WTC11 (cell line): ENCODE data around the gene GSTM1. TPM values are rescaled to one million over a fixed set of nuclear protein-coding genes. Genes with fewer than 3 reads are reported as not detected.
"Not testable (repeated sequence)": the region's sequence is repeated elsewhere in the genome, so short reads cannot be mapped to it uniquely, and the experiment has no call there.

ENCODE experiments used
- ATAC-seq: fragments of 200-7000 bp; cut with Tn5 transposase; 2 replicates; pipeline ENCODE4 v1.10.0; 2021; ENCODE audit warnings: mild to moderate bottlenecking, moderate library complexity
- CTCF ChIA-PET: fragments of 300-600 bp; sonication (Branson Sonifier 250); formaldehyde crosslinking; loops from one replicate; lab custom pipeline; 2021; ENCODE audit warnings: antibody characterized with exemption; lab: Charles Lee
- POLR2A ChIA-PET: fragments of 350-600 bp; sonication (Branson Sonifier 250); formaldehyde crosslinking; loops from one replicate; lab custom pipeline; 2021; ENCODE audit warnings: antibody characterized with exemption; lab: Charles Lee
- DNase-seq: peaks from one replicate; pipeline ENCODE4 v3.0.0; 2021; ENCODE audit warnings: low spot score
- H3K27ac Mint-ChIP-seq: 2 replicates; pipeline ENCODE4 v1.8.0; 2021; ENCODE audit warnings: mixed read lengths
- H3K27me3 Mint-ChIP-seq: 2 replicates; pipeline ENCODE4 v1.8.0; 2021; ENCODE audit warnings: low read depth, mild to moderate bottlenecking, moderate library complexity, mixed read lengths
- H3K36me3 Mint-ChIP-seq: 2 replicates; pipeline ENCODE4 v1.8.0; 2021; ENCODE audit warnings: mixed read lengths
- H3K4me1 Mint-ChIP-seq: 2 replicates; pipeline ENCODE4 v1.8.0; 2022; ENCODE audit warnings: mixed read lengths
- H3K4me3 Mint-ChIP-seq: 2 replicates; pipeline ENCODE4 v1.8.0; 2021; ENCODE audit warnings: mild to moderate bottlenecking, moderate library complexity, mixed read lengths
- H3K9me3 Mint-ChIP-seq: 2 replicates; pipeline ENCODE4 v1.8.0; 2021; ENCODE audit warnings: mixed read lengths
- ATF1 ChIP-seq: sonication (generic); formaldehyde crosslinking; IDR thresholded peaks from 2 replicates; pipeline ENCODE4 v1.8.1; 2023; ENCODE audit warnings: mild to moderate bottlenecking, moderate library complexity, missing genetic modification reagents
- ESRRA ChIP-seq: sonication (generic); formaldehyde crosslinking; IDR thresholded peaks from 2 replicates; pipeline ENCODE4 v1.8.1; 2022; ENCODE audit warnings: mild to moderate bottlenecking, missing genetic modification reagents, borderline replicate concordance
- ETV6 ChIP-seq: sonication (generic); formaldehyde crosslinking; IDR thresholded peaks from 2 replicates; pipeline ENCODE4 v1.8.1; 2022; ENCODE audit warnings: mild to moderate bottlenecking, missing genetic modification reagents
- FOXJ3 ChIP-seq: sonication (generic); formaldehyde crosslinking; IDR thresholded peaks from 2 replicates; pipeline ENCODE4 v1.9.0; 2021; ENCODE audit warnings: missing genetic modification reagents, mild to moderate bottlenecking, borderline replicate concordance
- NR1H2 ChIP-seq: sonication (generic); formaldehyde crosslinking; IDR thresholded peaks from 2 replicates; pipeline ENCODE4 v1.9.0; 2021; ENCODE audit warnings: mild to moderate bottlenecking, moderate library complexity, missing genetic modification reagents
- PRRX2 ChIP-seq: fragments of 250-450 bp; sonication (Bioruptor Pico); IDR thresholded peaks from 2 replicates; pipeline ENCODE4 v1.8.0; 2021; ENCODE audit warnings: mild to moderate bottlenecking
- RELA ChIP-seq: sonication (generic); formaldehyde crosslinking; IDR thresholded peaks from 2 replicates; pipeline ENCODE4 v1.8.1; 2022; ENCODE audit warnings: missing genetic modification reagents, mild to moderate bottlenecking, borderline replicate concordance
- TEAD4 ChIP-seq: sonication (generic); formaldehyde crosslinking; IDR thresholded peaks from 2 replicates; pipeline ENCODE4 v1.8.0; 2022; ENCODE audit warnings: mild to moderate bottlenecking, missing genetic modification reagents
- ZNF138 ChIP-seq: sonication (generic); formaldehyde crosslinking; conservative IDR thresholded peaks from 2 replicates; pipeline ENCODE4 v1.8.1; 2022; ENCODE audit warnings: mild to moderate bottlenecking, moderate library complexity, missing genetic modification reagents
- total RNA-seq: library from RNA; stranded (reverse); gene quantifications from 3 replicates; pipeline ENCODE4 v1.2.3, GENCODE V29; 2021
- TF ChIP-seq, protein P1 (sequence below): fragments of 250-450 bp; sonication (Bioruptor Pico); IDR thresholded peaks from 2 replicates; pipeline ENCODE4 v1.8.0; 2021; ENCODE audit warnings: mild to moderate bottlenecking
- TF ChIP-seq, protein P2 (sequence below): sonication (generic); formaldehyde crosslinking; IDR thresholded peaks from 2 replicates; pipeline ENCODE4 v1.8.0; 2022; ENCODE audit warnings: mild to moderate bottlenecking, missing genetic modification reagents
- TF ChIP-seq, protein P3 (sequence below): sonication (generic); formaldehyde crosslinking; IDR thresholded peaks from 2 replicates; pipeline ENCODE4 v1.8.0; 2023; ENCODE audit warnings: missing genetic modification reagents, mild to moderate bottlenecking, borderline replicate concordance
- TF ChIP-seq, protein P4 (sequence below): sonication (generic); formaldehyde crosslinking; IDR thresholded peaks from 2 replicates; pipeline ENCODE4 v1.8.1; 2023; ENCODE audit warnings: mild to moderate bottlenecking, missing genetic modification reagents
- TF ChIP-seq, protein P5 (sequence below): fragments of 250-450 bp; sonication (Bioruptor Pico); IDR thresholded peaks from 2 replicates; pipeline ENCODE4 v2.1.2; 2022; ENCODE audit warnings: mild to moderate bottlenecking, moderate library complexity

GSTM1 gene
- total RNA-seq, 1 experiment from 2014 or later = not detected

DNA sequence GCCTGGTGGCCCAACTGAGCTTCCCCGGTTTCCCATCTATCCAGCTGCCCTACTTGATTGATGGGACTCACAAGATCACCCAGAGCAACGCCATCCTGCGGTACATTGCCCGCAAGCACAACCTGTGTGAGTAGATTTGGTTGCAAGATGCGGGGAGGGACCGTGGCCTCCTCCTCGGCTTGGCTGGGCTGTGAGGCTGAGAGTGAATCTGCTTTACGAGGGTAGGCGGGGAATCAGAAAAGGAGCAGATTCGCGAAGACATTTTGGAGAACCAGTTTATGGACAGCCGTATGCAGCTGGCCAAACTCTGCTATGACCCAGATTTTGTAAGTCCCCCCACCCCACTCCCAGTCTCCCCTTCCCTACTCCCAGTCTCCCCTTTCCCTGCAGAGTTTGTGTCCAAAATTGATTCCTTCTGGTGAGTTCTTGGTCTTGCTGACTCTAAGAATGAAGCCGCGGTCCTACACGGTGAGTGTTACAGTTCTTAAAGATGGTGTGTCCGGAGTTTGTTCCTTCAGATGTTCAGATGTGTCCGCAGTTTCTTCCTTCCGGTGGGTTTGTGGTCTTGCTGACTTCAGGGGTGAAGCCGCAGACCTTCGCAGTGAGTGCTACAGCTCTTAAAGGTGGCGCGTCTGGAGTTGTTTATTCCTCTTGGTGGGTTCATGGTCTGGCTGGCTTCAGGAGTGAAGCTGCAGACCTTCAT lies 18.2 kb upstream of the GSTM1 start:
- ATAC-seq (no peak), DNase-seq (no peak)
- CTCF ChIA-PET = interaction anchor here (1.2 to 5.4 kb wide), 2 partner anchors 29 to 137 kb away, joined by 3 to 22 read pairs; no protein-coding TSS in a partner anchor
- Mint-ChIP-seq H3K4me1 (peaks cover 6% of the 10 kb centered on the region), H3K27ac (no peak overlapping the region), H3K4me3 (peak overlapping the region; percentile 31; the same call in 1 of the 2 replicates), H3K9me3 (peaks cover 9% of the 10 kb centered on the region), H3K27me3 (peaks cover 3% of the 10 kb centered on the region; the same call in 1 of the 2 replicates), H3K36me3 (no peaks in the 10 kb centered on the region)
- POLR2A ChIA-PET = no interaction called here
- TF ChIP-seq FOXJ3 (CRISPR knock-in tag) = no peak
- TF ChIP-seq, protein P1, sequence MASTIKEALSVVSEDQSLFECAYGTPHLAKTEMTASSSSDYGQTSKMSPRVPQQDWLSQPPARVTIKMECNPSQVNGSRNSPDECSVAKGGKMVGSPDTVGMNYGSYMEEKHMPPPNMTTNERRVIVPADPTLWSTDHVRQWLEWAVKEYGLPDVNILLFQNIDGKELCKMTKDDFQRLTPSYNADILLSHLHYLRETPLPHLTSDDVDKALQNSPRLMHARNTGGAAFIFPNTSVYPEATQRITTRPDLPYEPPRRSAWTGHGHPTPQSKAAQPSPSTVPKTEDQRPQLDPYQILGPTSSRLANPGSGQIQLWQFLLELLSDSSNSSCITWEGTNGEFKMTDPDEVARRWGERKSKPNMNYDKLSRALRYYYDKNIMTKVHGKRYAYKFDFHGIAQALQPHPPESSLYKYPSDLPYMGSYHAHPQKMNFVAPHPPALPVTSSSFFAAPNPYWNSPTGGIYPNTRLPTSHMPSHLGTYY (CRISPR knock-in tag) = no peak
- no peak for TF ChIP-seq ETV6 (CRISPR knock-in tag)
- TF ChIP-seq PRRX2 (CRISPR knock-in tag) = no peak
- TF ChIP-seq TEAD4 (CRISPR knock-in tag) = no peak
- TF ChIP-seq, protein P2, sequence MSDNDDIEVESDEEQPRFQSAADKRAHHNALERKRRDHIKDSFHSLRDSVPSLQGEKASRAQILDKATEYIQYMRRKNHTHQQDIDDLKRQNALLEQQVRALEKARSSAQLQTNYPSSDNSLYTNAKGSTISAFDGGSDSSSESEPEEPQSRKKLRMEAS (CRISPR knock-in tag) = no peak
- TF ChIP-seq RELA (CRISPR knock-in tag) = no peak
- TF ChIP-seq NR1H2 (CRISPR knock-in tag) = no peak
- TF ChIP-seq, protein P3, sequence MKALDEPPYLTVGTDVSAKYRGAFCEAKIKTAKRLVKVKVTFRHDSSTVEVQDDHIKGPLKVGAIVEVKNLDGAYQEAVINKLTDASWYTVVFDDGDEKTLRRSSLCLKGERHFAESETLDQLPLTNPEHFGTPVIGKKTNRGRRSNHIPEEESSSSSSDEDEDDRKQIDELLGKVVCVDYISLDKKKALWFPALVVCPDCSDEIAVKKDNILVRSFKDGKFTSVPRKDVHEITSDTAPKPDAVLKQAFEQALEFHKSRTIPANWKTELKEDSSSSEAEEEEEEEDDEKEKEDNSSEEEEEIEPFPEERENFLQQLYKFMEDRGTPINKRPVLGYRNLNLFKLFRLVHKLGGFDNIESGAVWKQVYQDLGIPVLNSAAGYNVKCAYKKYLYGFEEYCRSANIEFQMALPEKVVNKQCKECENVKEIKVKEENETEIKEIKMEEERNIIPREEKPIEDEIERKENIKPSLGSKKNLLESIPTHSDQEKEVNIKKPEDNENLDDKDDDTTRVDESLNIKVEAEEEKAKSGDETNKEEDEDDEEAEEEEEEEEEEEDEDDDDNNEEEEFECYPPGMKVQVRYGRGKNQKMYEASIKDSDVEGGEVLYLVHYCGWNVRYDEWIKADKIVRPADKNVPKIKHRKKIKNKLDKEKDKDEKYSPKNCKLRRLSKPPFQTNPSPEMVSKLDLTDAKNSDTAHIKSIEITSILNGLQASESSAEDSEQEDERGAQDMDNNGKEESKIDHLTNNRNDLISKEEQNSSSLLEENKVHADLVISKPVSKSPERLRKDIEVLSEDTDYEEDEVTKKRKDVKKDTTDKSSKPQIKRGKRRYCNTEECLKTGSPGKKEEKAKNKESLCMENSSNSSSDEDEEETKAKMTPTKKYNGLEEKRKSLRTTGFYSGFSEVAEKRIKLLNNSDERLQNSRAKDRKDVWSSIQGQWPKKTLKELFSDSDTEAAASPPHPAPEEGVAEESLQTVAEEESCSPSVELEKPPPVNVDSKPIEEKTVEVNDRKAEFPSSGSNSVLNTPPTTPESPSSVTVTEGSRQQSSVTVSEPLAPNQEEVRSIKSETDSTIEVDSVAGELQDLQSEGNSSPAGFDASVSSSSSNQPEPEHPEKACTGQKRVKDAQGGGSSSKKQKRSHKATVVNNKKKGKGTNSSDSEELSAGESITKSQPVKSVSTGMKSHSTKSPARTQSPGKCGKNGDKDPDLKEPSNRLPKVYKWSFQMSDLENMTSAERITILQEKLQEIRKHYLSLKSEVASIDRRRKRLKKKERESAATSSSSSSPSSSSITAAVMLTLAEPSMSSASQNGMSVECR (CRISPR knock-in tag) = no peak
- no peak for TF ChIP-seq ZNF138
- no peak for TF ChIP-seq ATF1
- TF ChIP-seq, protein P4, sequence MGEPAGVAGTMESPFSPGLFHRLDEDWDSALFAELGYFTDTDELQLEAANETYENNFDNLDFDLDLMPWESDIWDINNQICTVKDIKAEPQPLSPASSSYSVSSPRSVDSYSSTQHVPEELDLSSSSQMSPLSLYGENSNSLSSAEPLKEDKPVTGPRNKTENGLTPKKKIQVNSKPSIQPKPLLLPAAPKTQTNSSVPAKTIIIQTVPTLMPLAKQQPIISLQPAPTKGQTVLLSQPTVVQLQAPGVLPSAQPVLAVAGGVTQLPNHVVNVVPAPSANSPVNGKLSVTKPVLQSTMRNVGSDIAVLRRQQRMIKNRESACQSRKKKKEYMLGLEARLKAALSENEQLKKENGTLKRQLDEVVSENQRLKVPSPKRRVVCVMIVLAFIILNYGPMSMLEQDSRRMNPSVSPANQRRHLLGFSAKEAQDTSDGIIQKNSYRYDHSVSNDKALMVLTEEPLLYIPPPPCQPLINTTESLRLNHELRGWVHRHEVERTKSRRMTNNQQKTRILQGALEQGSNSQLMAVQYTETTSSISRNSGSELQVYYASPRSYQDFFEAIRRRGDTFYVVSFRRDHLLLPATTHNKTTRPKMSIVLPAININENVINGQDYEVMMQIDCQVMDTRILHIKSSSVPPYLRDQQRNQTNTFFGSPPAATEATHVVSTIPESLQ (CRISPR knock-in tag) = no peak
- no peak for TF ChIP-seq ESRRA (CRISPR knock-in tag)
- TF ChIP-seq, protein P5, sequence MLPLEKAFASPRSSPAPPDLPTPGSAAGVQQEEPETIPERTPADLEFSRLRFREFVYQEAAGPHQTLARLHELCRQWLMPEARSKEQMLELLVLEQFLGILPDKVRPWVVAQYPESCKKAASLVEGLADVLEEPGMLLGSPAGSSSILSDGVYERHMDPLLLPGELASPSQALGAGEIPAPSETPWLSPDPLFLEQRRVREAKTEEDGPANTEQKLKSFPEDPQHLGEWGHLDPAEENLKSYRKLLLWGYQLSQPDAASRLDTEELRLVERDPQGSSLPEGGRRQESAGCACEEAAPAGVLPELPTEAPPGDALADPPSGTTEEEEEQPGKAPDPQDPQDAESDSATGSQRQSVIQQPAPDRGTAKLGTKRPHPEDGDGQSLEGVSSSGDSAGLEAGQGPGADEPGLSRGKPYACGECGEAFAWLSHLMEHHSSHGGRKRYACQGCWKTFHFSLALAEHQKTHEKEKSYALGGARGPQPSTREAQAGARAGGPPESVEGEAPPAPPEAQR = no peak

DNA sequence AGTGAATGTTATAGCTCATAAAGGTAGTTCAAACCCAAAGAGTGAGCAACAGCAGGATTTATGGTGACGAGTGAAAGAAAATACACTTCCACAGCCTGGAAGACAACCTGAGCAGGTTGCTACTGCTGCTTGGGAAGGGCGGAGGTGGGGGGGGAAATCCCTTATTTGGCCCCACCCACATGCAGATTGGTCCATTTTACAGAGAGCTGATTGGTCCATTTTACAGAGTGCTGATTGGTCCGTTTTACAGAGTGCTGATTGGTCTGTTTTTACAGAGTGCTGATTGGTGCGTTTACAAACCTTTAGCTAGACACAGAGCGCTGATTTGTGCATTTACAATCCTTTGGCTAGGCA lies 17.7 kb upstream of the GSTM1 start:
- H3K27me3 Mint-ChIP-seq, H3K4me3 Mint-ChIP-seq, ATAC-seq, DNase-seq, H3K27ac Mint-ChIP-seq, H3K9me3 Mint-ChIP-seq, H3K36me3 Mint-ChIP-seq, H3K4me1 Mint-ChIP-seq: not testable (repeated sequence)
- ChIA-PET CTCF (interaction anchor here (1.2 to 5.4 kb wide), 2 partner anchors 30 to 137 kb away, joined by 3 to 22 read pairs; no protein-coding TSS in a partner anchor), POLR2A (interaction anchor here (1.0 kb wide), 1 partner anchor 30 kb away, joined by 4 read pairs; no protein-coding TSS in a partner anchor)
